HG03108 (cell line): Measurements from ENCODE around the gene SYTL3.
"Not testable (repeated sequence)": the region's sequence is repeated elsewhere in the genome, so short reads cannot be mapped to it uniquely, and the experiment has no call there.

Experiments
- ATAC-seq: cut with Tn5 transposase; IDR thresholded peaks from one replicate; pipeline ENCODE4 v1.9.1; 2021; ENCODE audit warnings: moderate library complexity; ENCODE audit not compliant: unreplicated experiment

The SYTL3 gene

DNA sequence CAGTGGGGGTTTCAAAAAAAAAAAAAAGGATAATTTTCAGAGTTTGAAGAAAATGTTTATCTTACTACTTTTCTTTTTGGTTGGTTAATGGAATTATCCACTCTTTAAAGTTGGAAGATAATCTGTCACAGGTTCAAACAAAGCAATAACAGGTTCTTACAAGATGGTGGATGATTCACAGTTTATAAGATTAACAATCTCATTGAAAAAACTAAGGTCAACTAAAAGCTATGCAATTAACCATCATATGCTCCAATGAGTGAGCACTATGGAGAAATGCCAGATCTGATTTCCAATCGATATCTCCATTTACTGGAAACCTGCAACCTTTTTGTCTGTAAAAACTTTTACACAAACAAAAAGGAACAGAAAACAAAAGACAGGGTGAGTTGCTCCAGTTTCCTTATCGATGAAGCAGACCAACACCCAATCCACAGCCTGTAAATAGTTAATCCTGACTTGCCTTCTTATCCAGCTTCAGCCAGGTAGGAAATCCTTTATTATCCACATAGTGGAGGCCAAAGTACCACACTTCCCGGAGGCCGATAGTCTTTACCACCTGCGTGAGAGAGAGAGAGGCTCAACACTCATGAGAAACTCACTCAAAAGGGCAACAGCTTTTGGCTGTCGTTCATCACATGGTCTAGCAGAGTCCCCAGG is 136.9 kb downstream of the SYTL3 start:
- ATAC-seq: no peak

DNA sequence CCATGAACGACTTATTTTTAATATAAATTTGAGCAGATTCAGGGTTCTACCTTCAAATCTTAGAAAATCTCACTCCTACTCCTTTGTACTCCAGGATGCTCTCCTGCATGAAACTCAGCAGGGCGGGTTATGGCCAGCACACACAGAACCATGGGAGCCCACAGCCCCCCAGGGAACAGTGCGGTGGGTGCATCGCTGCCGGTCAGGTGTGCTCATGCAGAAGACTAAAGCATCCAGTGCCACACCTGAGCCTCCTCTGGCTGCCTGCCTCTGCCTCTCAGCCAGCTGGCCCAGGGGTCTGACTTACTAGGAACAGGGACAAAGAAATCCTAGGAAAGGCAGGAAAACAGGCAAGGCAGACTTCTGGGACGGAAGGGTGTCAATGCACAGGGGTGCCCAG is 137.5 kb downstream of the SYTL3 start:
- ATAC-seq: no peak

DNA sequence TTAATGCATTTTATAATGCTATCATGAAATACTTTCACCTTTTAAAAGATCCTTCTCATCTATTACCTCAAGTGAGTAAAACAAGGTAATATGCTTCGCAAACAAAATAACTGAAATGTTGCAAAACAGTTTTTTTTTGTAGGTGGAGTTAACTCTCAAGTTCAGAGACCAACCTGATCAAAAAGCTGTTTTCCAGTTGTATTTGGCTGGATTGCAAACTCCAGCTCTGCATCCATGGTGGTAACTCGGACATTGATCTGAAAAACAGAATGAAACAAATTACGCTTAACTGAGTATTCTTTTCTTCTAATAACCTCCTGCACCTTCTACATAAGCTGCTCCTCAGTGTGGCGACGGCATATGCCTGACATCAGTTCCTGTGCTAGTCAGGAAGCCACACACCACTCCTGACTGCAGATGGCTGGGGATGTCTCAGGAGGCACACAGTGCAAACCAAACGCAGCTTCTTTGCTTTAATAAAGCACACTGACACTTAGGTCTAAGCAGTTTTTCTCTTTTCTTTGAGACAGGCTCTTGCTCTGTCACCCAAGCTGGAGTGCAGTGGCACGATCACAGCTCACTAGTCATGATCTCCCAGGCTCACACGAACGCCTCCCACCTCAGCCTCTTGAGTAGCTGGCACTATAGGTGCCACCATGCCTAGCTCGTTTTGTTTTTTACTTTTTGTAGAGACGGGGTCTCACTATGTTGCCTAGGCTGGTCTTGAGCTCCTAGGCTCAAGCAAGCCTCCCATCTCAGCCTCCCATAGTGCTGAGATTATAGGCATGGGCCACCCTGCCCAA is 139.5 kb downstream of the SYTL3 start:
- ATAC-seq: peak; percentile 59

DNA sequence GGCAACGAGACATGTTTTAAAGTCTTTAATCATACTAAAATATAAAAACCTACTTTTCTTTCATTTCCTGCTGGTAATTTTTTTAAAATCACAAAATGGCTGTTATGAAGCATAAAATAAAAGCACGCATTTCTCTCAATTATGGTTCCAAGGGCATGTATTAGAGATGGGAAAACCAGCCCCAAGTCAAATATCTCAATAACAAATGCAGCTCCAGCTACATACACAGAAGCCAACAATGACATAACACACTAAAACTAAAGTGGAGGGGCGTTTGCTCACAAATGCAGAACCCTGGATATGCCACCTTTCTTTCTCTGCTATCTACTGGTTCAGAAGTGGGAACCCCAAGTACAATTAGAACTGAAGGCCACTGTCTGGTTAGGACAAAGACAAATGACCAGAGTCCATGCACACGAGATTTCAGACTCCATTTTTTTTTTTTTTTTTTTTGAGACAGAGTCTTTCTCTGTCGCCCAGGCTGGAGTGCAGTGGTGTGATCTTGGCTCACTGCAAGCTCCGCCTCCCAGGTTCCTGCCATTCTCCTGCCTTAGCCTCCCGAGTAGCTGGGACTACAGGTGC is 141.5 kb downstream of the SYTL3 start:
- no peak for ATAC-seq

DNA sequence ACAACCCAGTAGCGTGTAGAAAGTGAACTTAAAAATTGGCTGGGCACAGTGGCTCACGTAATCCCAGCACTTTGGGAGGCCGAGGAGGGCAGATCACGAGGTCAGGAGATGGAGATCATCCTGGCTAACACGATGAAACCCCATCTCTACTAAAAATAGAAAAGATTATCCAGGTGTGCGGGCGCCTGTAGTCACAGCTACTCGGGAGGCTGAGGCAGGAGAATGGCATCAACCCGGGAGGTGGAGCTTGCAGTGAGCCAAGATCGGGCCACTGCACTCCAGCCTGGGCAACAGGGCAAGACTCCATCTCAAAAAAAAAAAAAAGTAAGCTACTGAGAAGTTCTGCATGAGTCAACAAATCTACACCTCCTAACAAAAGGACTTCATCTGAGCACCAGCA is 142.7 kb downstream of the SYTL3 start:
- ATAC-seq: not testable (repeated sequence)

DNA sequence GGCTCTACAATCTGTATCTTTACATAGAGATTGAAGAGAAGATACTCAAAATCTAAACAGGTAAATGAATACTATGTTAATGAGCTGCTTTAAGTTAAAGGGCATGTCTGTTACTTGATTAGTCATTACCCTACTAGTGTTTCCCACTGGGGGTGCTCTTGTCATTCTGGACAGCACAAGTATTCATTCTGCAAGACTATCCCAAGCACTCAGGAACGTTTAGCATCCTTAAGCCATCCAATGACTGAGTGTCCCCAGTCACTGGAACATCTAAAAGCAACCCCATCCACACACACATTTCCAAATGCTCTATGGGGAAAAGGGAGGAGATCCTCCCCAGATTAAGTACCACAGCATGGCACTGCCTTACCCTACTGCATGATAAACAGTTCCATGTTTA is 143.6 kb downstream of the SYTL3 start:
- no peak for ATAC-seq

DNA sequence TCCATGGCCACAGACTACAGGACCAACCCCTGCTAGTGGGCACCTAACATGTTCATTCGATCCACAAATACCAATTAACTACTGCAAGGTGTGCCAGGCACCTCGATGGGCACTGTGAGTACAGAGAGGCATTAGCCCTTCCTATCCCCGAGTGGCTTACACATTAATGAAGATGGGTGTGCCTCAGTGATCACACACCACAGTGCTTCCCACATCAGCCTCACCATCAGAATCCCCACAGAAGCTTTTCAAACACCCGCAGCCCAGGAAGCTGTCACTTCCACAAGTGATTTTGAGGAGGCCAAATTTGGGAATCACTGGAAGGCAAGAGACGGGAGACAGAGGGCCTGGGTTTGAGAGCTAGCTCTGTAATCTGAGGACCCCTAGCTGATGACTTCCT is 145.7 kb downstream of the SYTL3 start:
- no peak for ATAC-seq

DNA sequence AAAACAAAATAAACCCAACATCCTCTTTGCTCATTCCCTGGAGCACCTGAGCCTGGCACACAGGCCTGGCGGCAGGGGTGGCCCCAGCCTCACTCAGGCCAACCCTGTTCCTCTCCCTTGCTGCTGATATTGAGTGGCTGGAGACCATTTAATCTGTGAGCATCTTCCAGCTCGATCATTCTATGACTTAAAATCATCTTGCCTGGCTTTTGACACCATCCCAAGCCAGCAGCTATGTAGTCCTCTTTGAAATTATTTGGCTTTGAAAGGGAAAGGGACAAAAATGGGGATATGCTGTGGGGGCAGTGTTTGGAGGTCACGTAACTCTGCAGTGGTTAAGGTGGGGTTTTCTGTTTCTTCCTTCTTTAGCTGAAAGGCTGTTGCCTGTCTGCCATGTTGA is 146.5 kb downstream of the SYTL3 start:
- no peak for ATAC-seq

DNA sequence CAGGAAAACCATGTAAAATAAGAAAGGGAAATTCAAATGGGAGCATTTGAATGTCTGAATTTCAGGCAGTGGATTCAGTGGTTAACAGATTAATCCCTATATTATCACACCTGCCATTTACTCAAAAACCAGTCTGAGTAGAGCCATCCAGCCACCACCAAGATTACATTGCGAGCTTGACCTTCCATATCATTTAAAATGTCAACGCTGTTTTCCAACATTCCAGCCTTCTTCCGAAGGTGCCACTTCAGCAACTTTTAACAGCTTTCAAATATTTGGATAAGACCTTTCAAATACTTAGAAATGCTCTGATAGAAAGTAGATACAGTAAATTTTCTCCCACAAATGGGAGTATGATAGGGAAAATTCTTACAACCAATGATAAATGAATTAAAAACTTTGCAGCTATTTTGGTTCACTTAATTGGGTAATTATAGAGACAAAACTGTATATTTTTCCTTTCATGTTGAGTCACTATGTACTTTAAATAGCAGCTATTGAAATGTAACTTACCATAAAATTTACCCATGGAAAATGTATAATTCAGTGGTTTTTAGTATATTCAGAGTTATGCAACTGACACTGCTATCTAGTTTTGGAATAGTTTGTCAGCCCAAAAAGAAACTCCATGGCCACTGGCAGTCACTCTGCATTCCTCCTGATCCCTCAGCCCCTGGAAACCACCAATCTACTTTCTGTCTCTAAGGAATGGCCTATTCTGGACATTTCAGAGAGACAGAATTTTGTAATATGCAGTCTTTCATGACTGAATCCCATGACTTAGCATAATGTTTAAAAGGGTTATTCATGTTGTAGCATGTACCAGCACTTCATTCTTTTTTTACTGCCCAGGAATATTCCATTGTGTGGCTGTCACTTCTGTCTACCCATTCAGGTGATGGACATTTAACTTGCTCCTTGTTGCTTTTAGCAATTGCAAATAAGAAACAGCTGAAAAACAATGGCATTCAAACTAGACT is 147.8 kb downstream of the SYTL3 start:
- ATAC-seq: no peak

DNA sequence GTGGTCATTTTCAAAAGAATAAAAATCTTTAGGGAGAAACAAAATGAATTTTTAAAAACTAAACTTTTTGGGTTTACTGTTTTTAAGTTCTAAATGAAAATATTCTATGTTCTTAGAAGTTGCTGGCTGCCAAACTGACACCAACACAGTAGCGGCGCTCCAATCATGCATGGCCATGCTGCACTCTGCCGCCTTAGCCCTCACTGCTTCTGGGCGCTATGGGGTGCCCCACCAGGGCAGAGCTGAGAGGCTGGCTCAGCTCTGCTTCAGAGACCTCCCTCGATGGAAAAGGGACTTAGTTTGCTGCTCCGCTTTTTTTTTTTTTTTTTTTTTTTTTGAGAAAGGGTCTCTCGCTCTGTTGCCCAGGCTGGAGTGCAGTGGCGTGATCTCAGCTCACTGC is 148.5 kb downstream of the SYTL3 start:
- no peak for ATAC-seq

DNA sequence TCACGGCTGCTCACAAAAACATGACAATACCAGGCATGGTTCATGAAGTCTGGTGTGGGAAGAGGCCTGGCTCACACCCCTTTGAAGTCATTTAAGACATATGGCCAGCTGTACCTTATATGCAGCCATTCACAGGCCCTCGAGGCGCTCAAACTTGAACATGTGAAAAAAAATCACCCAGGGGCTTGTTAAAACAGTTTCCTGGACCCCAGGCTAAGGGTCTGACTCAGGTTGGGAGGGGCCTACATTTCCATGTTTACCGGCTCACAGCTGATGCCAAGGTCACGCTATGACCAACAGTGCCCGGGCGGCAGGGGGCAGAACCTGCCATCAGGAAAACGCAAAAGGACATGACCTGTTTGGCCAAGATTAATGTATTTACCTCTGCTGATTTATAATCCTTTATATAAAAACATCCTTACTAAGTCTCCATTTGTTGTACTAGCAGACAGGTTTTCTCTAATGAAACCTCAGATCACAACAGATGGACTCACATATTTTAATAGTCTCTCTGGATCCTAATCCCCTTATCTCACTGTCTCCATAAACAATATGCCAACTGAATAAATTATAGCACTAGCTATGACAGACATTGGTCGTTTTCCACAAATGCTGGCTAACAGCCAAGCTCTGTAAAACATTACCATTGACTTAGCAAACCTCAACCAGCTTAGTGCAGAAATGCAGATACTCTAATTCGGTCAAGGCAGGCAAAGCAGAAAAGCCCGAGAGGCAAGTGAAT is 149.4 kb downstream of the SYTL3 start:
- ATAC-seq: no peak

DNA sequence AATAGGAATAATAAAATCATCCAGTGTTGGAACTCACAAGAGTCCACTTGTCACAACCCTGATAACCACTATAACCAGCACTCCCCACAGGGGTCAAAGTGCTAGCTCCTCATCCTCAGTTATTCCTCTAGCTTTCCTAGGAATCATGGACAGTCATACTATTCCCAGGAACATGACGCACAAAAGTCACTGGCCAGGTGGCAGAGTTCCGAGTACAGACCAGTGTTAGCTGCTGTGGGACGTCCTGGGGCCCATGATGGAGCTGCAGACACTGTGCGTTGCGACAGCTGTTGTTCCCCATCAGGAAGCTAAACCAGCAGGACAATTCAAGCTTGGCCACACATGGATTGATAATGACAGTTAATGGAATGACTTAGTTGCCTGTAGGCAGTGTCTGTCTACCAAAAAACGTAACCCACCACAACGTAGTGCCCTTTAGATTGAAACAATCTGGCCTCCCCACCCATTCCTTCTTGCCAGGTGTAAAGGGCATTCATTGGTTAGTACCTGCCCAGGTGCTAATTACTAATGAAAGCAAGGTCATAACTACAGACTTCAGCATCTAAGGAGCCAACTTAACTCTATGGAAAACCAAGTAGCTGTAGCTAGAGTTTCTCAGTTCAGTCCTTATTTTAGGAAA is 151.9 kb downstream of the SYTL3 start:
- ATAC-seq: no peak

DNA sequence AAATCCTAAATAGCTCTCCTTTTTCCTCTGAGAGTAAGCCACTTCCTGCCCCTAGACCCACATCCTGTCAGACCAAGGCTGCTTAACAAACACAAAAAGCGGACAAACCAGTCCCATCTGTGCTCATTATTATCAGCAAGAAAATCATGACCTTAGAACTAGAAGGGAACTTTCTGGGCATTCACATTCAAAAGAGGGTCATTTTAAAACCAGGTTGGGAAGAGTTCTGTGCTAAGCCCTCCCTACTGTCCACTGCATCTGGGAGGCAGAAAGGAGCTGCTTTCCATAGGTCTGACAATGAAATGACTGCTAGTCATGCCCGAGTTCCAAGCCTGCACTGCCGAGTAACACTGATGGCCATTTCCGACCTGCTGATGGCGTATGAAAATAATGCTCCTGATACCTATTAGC is 153.9 kb downstream of the SYTL3 start:
- peak; percentile 39 for ATAC-seq

DNA sequence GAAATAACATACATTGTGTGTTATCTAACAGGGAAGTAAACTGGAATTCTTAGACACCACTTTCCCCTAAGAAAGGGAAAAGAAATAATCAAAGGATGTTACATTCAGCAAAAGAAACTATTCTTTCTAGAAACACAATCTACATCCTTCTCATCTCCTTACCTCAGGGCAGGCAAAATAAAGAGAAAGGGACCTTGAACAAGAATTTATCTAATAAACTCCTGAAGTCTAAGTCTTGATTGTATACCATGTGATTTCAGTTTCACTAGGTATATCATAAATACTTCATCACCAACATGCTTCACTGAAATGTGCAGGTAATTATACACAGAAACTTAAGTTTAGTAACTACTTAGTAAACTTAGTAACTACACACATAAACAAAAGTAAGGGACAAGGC is 154.4 kb downstream of the SYTL3 start:
- ATAC-seq: no peak

DNA sequence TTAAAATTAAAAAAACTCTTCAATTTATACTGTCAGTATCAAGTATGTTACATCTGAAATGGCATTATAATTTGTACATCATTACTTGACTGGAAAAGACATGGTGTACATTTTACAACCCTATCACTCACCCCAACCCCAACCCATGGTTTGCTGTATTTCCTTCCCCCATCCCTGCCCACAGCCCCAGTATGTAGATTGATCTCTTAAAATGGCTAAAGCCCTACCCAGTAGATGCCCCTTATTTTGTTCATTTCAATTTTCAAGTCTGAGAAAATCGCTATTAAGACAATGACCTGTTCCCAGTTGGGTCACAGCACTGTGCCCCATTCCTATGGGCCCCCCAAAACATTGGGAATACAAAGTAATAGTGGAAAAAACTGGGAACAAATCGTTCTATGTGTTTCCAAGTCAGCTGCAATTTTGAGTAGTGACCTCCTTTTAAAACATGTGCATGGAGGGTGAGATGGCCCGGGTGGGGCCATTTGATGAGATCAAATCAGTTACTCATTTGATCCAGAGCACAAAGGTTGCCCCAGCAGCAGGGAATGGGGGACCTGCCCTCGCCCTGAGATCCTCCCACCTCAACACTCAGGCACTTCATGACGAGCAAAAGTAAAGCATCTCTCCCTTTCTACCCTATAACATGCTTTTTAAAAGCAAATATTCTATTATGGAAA is 156.0 kb downstream of the SYTL3 start:
- no peak for ATAC-seq

DNA sequence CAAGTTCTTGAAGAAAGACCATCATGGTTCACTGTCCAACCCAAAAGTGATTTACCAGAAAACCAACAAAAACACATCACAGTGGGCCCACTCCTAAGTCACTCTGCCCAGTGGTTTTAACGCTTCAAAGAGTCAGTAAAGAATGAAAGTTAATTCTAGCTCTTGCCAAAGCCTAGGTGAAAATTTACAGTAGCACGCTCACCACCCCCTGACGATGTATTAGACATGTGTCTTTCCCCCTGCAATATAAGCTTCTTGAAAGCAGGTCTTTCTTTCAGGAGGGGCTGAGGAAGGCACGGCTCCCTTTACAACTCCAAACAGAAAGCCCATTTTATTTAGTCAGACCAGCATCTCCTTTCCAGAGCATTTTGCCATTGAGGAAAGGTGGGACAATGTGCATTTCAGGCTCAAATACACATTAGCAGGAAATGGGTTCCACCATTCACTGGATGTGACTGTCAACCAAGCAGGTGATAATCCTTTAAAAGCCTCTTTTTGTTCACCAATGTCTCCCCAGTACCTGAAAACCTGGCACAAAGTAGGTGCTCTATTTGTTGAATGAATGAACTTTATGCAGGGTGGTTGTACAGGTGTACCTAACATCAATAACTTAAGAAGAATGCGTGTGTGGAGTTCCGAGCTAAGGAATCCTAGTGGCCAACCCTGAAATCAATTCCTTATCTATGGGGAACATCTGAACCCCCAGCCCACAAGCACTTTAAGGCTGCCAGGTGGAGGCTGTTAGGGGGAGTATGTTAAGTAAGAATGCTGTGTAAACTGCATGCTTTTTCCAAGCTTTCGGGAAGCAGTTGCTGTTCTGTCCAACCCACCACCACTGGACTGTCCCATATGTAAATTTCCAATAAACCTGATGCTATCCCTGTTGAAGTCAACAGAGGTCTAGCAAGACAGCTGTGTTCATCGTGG is 157.9 kb downstream of the SYTL3 start:
- no peak for ATAC-seq

DNA sequence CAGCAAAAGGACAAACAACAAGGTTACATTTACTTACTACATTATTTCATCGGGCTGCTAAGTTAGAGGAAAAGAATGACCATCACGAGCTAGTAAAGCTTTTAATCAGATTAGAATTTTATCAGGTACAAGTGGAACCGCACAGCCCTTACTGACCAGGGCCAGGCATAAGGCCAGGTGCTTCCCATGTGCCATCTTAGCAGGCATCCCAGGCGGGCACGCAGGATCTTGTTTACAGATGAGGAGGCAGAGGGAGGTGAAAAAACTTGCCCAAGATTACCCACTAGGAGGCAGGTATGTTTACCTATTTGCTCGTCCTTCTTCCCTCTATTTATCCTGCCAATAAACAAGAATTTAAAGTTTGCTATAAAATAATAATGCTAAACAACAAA is 158.6 kb downstream of the SYTL3 start:
- no peak for ATAC-seq

DNA sequence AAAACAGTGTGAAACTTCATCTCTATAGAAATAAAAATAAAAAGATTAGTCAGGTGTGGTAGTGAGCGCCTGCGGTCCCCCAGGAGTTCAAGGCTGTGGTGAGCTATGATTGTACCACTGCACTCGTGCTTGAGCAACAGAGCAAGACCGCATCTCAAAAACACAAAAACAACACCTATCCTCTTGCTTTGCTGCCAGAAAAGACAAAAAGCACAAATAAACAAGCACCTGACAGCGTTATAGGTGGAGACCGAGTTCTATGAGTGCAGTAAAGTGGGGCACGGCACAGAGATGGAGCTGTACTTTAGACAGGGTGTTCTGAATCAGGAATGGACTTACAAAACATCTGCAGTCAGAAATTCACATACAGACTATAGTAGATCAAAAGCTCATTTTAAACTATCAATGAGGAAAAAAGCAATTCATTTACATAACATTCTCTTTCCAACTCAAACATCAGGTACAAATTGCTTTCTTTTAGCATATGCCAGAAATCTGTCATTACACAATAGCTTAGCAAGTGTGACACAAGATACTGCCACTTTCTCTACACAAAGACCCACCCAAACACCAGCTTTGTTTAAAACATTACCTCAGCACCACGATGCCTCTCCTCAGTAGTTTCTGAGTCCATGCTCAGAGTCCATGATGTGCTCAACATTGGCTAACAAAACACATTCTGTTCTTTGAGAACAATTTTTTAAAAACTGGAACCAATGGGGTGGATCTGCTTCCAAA is 159.3 kb downstream of the SYTL3 start:
- peak; percentile 62 for ATAC-seq
